Adrenal gland (tissue), 12 donors: ENCODE results near the gene RCAN1. TPM values are rescaled to one million over a fixed set of nuclear protein-coding genes. Genes with fewer than 3 reads are reported as not detected.
"Not testable (repeated sequence)": the region's sequence is repeated elsewhere in the genome, so short reads cannot be mapped to it uniquely, and the experiment has no call there.

Experiments used
- DNase-seq, 7 donors: peaks; one replicate each; pipeline ENCODE4 v3.0.0-alpha.2; 2019 to 2020
- H3K27ac ChIP-seq, 5 donors: fragments of 200-600 bp; sonication (generic) in 4 of 5; 1 replicate in 3 of 5; 2 replicates in 2 of 5; pipeline versions ENCODE4 v1.5.1 to v1.8.0; 2016 to 2020; ENCODE audit warnings: mild to moderate bottlenecking in 1 of 5
- H3K27me3 ChIP-seq: fragments of 200-600 bp; 2 replicates; pipeline ENCODE4 v1.8.0; 2021
- H3K36me3 ChIP-seq, 2 donors: fragments of 200-600 bp; replicated peaks in 1 of 2; 1 replicate in 1 of 2; 2 replicates in 1 of 2; pipeline versions ENCODE4 v1.5.1 to v1.8.0; 2018 to 2022
- H3K4me1 ChIP-seq, 2 donors: fragments of 200-600 bp; replicated peaks in 1 of 2; 1 replicate in 1 of 2; 2 replicates in 1 of 2; pipeline versions ENCODE4 v1.5.1 to v1.8.0; 2018 to 2021
- H3K4me3 ChIP-seq, 4 donors: fragments of 200-600 bp; sonication (generic) in 3 of 4; one replicate each; pipeline ENCODE4 v1.5.1; 2016 to 2018
- H3K9me3 ChIP-seq, 3 donors: fragments of 200-600 bp; sonication (generic) in 1 of 3; replicated peaks in 1 of 3; 1 replicate in 2 of 3; 2 replicates in 1 of 3; pipeline versions ENCODE4 v1.5.1 to v1.8.0; 2016 to 2021
- POLR2A ChIP-seq, 2 donors: fragments of 450-650 bp; IDR thresholded peaks; one replicate each; pipeline ENCODE4 v1.6.1; 2017; ENCODE audit warnings: antibody characterized with exemption in 2 of 2, mild to moderate bottlenecking in 2 of 2, moderate library complexity in 1 of 2
- WGBS, 4 donors: extraction: QIAGEN DNeasy Blood & Tissue Kit in 2 of 4; methylation state at CpG; one replicate each; pipeline versions ENCODE4 v1.1.5 to v1.1.7; 2013 to 2017; 5-methylcytosine and 5-hydroxymethylcytosine counted together
- intact Hi-C, 2 donors: fragments of 100-400 bp; cut with DNase I; formaldehyde crosslinking; loops; one replicate each; pipeline versions ENCODE4 v1.14.1 to v1.15.0; 2022 to 2023
- polyA plus RNA-seq, 3 donors: library from polyadenylated mRNA; stranded (reverse); fragments of 200-250 nt in 2 of 3; fragments of 350-450 nt in 1 of 3; fragmentation: Illumina TruSeq in 1 of 3; extraction: RNeasy Lipid Tissue Mini Kit (QIAGEN cat#74804) in 1 of 3; gene quantifications; one replicate each; pipeline ENCODE4 v1.2.3, GENCODE V29; 2013 to 2014
- total RNA-seq, 9 donors: library from RNA; depleted of rRNA in 4 of 9; stranded (reverse); fragments of >200 nt in 4 of 9; fragments of 120-200 nt in 1 of 9; fragmentation: NEBNext Ultra II Directional in 1 of 9; extraction: Animal tissue kit (Norgen Biotek cat#: 25700) in 1 of 9; gene quantifications; one replicate each; pipeline versions ENCODE4 v1.1.0 to v1.2.4, GENCODE V29; 2013 to 2023
- TF ChIP-seq, protein P1 (sequence below), 6 experiments: fragments of 450-650 bp in 4 of 6; fragments of 200-600 bp in 2 of 6; sonication (generic) in 1 of 6; IDR thresholded peaks; 1 replicate in 5 of 6; 2 replicates in 1 of 6; pipeline versions ENCODE4 v1.5.1 to v1.8.0; 2016 to 2021; ENCODE audit warnings: antibody characterized with exemption in 6 of 6, mild to moderate bottlenecking in 2 of 6, moderate library complexity in 1 of 6
- donor health status: healthy with polysubstance abuse.
- donor health status: Bipolar disorder and iron deficiency.
- donor health status: DM: yes; HTN: yes; CAD: no.
- donor health status: DM: no; HTN: no; CAD: no.
- donor health status: DM: no; HTN: no; CAD: no.
- donor health status: DM: yes; HTN: yes; CAD: no.

The RCAN1 gene
- total and polyA plus RNA-seq, 12 donors, result 11.5 to 74.4 (median 23.4) TPM

DNA sequence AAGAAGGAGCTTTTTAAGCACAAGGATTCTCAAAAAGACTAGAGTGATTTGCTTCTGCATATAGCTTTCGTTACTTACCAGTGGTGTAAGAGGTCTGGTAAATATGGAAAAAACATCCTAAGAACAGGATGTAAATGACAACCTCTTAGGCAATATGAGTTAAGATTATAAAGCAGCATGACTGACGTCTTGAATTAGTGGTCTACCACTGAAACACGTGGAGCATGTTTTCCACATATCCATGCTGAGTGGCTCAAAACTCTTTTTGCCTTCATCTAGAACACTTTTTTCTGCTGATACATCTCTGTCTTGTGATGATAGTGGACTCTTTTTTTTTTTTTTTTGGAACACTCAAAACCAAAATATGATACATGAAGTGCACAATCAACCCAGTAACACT is 44.6 kb downstream of the RCAN1 start:
- peaks cover 0 to 4% of the 10 kb centered on the region in 2 donors for H3K4me1 ChIP-seq
- 72 to 81% (median 76%) methylated on average over 3 of the region's 3 CpGs for WGBS, 4 donors
- DNase-seq, result no peak
- H3K36me3 ChIP-seq, result no peaks in the 10 kb centered on the region
- H3K4me3 ChIP-seq, result no peak overlapping the region
- TF ChIP-seq, protein P1, sequence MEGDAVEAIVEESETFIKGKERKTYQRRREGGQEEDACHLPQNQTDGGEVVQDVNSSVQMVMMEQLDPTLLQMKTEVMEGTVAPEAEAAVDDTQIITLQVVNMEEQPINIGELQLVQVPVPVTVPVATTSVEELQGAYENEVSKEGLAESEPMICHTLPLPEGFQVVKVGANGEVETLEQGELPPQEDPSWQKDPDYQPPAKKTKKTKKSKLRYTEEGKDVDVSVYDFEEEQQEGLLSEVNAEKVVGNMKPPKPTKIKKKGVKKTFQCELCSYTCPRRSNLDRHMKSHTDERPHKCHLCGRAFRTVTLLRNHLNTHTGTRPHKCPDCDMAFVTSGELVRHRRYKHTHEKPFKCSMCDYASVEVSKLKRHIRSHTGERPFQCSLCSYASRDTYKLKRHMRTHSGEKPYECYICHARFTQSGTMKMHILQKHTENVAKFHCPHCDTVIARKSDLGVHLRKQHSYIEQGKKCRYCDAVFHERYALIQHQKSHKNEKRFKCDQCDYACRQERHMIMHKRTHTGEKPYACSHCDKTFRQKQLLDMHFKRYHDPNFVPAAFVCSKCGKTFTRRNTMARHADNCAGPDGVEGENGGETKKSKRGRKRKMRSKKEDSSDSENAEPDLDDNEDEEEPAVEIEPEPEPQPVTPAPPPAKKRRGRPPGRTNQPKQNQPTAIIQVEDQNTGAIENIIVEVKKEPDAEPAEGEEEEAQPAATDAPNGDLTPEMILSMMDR (IDR thresholded peaks at IDR 0.05), result no peak
- no peak overlapping the region for H3K27ac ChIP-seq
- no peaks in the 10 kb centered on the region for H3K9me3 ChIP-seq
- H3K27me3 ChIP-seq, result no peaks in the 10 kb centered on the region
- intact Hi-C loops, result no loop called here

DNA sequence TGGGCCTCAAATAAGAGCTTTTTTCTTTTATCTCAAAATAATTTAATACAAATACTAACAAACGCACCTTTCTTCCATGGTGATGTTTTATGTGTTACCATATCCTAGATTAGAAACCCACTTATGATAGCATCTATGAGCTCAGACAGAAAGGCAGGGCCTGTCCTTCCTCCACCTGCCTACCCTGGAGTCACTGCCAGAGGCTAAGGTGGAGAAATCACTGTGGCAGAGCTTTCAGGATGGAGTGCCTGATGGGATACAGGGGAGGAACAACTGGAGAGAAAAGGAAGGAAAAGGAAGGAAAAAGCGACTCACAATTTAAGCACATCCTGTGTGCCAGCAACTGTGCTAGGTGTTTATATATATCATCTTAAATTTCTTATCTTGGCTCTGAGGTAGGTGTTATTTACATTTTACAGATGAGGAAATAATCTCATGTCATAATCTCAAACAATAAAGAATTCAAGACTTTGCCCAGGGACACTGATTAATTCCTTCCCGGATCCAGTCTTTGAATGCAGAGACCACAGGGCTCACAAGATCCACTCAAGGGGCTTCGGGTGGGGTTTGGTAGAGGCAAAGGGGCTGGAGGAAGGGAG is 45.4 kb downstream of the RCAN1 start:
- TF ChIP-seq POLR2A (IDR thresholded peaks at IDR 0.05), result no peak
- intact Hi-C loops, result no loop called here

DNA sequence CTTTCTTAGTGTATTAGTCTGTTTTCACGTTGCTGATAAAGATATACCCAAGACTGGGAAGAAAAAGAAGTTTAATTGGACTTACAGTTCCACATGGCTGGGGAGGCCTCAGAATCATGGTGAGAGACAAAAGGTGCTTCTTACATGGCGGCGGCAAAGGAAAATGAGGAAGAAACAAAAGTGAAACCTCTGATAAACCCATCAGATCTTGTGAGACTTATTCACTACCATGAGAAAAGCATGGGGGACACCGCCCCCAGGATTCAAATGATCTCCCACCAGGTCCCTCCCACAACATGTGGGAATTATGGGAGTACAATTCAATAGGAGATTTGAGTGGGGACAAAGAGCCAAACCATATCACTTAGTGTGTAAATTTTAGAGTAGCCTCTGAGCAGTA is 46.1 kb downstream of the RCAN1 start:
- H3K36me3 ChIP-seq, H3K4me3 ChIP-seq, intact Hi-C loops, H3K4me1 ChIP-seq, DNase-seq, H3K9me3 ChIP-seq, H3K27me3 ChIP-seq, H3K27ac ChIP-seq: not testable (repeated sequence)
- WGBS, 4 donors, result 90 to 95% (median 93%) methylated on average over 4 of the region's 4 CpGs

More for the DNA sequence above, 45.4 kb downstream of the RCAN1 start:
- WGBS, 4 donors, result 92 to 97% (median 96%) methylated on average over 4 of the region's 4 CpGs
- no peaks in the 10 kb centered on the region for H3K36me3 ChIP-seq
- H3K4me1 ChIP-seq, result peaks cover 0 to 4% of the 10 kb centered on the region in 2 donors
- DNase-seq, result no peak
- H3K27ac ChIP-seq, result no peak overlapping the region
- no peaks in the 10 kb centered on the region for H3K9me3 ChIP-seq
- H3K27me3 ChIP-seq, result no peaks in the 10 kb centered on the region
- H3K4me3 ChIP-seq, result no peak overlapping the region

DNA sequence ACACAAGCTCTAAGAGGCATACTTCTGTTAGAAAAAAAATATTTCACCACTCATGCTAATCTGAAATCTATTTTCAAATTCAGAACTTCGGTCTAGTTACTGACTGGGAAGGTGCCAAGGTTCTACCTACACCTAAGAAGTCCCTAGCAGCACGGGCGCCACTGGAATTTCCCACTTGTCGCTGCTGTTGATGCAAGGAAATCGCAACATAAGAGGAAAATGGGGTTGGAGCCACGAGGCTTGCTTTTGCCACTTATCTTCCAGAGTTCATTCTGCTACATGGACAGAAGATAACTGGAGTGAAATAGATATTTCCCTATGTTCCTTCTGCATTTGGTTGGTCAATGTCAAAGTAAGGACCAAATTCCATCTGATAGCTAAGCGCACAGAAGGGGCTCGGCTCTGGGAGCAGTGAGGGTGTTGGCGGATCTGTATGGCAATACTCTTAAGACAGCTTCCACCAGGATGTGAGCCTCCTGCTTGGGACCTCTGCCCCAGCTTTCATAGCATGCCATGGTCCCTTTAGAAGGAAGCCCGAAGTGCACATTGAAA is 47.2 kb downstream of the RCAN1 start:
- no peaks in the 10 kb centered on the region for H3K36me3 ChIP-seq
- intact Hi-C loops, result no loop called here
- H3K4me3 ChIP-seq, result no peak overlapping the region
- WGBS, 4 donors, result 91 to 94% (median 92%) methylated on average over 10 of the region's 10 CpGs
- no peaks in the 10 kb centered on the region for H3K27me3 ChIP-seq
- no peaks in the 10 kb centered on the region for H3K9me3 ChIP-seq
- no peak for DNase-seq
- no peak overlapping the region for H3K27ac ChIP-seq
- TF ChIP-seq, protein P1 (IDR thresholded peaks at IDR 0.05), result no peak
- no peak for TF ChIP-seq POLR2A (IDR thresholded peaks at IDR 0.05)
- H3K4me1 ChIP-seq, result peaks cover 0 to 4% of the 10 kb centered on the region in 2 donors

DNA sequence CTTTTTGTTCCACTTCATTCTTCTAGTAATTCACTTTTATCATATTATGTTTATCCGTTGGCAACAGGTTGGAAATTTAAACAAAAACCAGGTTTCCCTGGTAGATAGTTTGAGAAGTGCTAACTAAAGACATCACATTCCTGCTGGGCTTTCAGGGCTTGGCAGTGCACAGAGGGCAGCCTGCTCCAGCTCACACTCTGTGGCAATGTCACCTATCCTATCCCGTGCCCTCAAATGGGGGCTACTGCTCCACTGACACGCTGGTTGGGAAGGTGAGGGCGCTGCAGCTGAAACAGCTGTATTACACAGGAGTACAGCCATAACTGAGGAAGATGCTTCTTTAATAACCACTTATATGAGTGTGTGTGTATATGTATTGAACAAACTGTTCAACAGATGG is 49.7 kb downstream of the RCAN1 start:
- TF ChIP-seq, protein P1 (IDR thresholded peaks at IDR 0.05), result no peak
- TF ChIP-seq POLR2A (IDR thresholded peaks at IDR 0.05), result no peak
- H3K27me3 ChIP-seq, result no peaks in the 10 kb centered on the region
- H3K9me3 ChIP-seq, result no peaks in the 10 kb centered on the region
- intact Hi-C loops, result no loop called here
- DNase-seq, result no peak
- no peak overlapping the region for H3K4me3 ChIP-seq
- no peak overlapping the region for H3K27ac ChIP-seq
- 97 to 100% (median 98%) methylated on average over 4 of the region's 4 CpGs for WGBS, 4 donors
- H3K36me3 ChIP-seq, result no peaks in the 10 kb centered on the region
- no peaks in the 10 kb centered on the region for H3K4me1 ChIP-seq

DNA sequence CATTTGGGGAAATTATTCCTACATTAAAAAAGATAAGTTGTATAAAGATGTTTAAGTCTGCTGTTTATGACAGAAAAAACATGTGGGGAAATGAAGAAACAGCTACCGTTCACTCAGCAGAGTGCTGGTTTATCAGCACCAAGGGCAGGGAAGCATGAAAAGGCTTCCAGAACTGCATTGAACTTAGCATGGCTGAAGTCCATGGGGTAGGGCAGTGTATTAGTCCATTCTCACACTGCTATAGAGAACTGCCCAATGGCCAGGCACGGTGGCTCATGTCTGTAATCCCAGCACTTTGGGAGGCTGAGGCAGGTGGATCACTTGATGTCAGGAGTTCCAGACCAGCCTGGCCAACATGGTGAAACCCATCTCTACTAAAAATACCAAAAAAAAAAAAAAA is 51.5 kb downstream of the RCAN1 start:
- H3K27me3 ChIP-seq, H3K4me1 ChIP-seq, DNase-seq, H3K36me3 ChIP-seq, H3K4me3 ChIP-seq, intact Hi-C loops, H3K27ac ChIP-seq, H3K9me3 ChIP-seq: not testable (repeated sequence)
- WGBS, 4 donors, result 83 to 95% (median 90%) methylated on average over 1 to 2 of the region's 2 CpGs
